ENCODE results near the gene FRG2. TPM values are rescaled to one million over a fixed set of nuclear protein-coding genes. Genes with fewer than 3 reads are reported as not detected.
"Not testable (repeated sequence)": the region's sequence is repeated elsewhere in the genome, so short reads cannot be mapped to it uniquely, and the experiment has no call there.

FRG2 gene
- total RNA-seq, 4 donors from 2014 or later = not detected

DNA sequence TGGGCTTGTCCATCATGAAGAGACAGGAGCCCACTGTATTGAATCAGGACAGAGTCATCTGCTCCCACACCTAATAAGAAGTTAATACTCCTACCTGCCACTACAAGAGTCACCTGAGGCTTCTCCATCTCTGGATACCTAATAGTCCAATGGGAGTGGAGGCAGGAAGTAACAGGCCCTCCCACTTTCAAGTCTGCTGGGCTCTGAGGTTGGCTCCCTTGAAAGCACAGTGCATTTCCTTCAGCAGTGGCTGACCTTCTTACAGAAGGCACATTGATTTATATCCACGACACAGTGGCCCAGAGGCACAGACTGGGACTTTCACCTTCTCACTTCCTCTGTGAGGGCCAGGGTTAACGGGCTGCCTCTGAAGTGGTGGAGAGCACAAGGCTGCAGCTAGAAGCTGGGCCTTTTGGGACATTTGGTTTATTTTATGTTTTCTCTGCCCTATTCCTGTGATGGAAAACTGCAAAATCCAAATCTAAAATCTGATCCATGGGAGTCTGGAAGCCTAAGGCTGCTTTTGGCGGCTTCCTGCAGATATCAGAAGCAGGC lies 38.1 kb downstream of the FRG2 start:
- no peaks in the 10 kb centered on the region for H3K4me1 ChIP-seq
- H3K9me3 ChIP-seq = no peaks in the 10 kb centered on the region
- TF ChIP-seq EP300 (IDR thresholded peaks at IDR 0.05) (no peak), POLR2AphosphoS5 (IDR thresholded peaks at IDR 0.05) (no peak), POLR2A (IDR thresholded peaks at IDR 0.05) (no peak)
- TF ChIP-seq, protein P1, sequence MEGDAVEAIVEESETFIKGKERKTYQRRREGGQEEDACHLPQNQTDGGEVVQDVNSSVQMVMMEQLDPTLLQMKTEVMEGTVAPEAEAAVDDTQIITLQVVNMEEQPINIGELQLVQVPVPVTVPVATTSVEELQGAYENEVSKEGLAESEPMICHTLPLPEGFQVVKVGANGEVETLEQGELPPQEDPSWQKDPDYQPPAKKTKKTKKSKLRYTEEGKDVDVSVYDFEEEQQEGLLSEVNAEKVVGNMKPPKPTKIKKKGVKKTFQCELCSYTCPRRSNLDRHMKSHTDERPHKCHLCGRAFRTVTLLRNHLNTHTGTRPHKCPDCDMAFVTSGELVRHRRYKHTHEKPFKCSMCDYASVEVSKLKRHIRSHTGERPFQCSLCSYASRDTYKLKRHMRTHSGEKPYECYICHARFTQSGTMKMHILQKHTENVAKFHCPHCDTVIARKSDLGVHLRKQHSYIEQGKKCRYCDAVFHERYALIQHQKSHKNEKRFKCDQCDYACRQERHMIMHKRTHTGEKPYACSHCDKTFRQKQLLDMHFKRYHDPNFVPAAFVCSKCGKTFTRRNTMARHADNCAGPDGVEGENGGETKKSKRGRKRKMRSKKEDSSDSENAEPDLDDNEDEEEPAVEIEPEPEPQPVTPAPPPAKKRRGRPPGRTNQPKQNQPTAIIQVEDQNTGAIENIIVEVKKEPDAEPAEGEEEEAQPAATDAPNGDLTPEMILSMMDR (IDR thresholded peaks at IDR 0.05) = no peak
- no peak overlapping the region for H3K27ac ChIP-seq
- no peak overlapping the region for H3K4me3 ChIP-seq
- WGBS = 47% methylated on average over 3 of the region's 3 CpGs
- H3K36me3 ChIP-seq = no peaks in the 10 kb centered on the region
- no peaks in the 10 kb centered on the region for H3K27me3 ChIP-seq
- no peak for DNase-seq (ENCODE audit: low spot score in 2 of 2)

DNA sequence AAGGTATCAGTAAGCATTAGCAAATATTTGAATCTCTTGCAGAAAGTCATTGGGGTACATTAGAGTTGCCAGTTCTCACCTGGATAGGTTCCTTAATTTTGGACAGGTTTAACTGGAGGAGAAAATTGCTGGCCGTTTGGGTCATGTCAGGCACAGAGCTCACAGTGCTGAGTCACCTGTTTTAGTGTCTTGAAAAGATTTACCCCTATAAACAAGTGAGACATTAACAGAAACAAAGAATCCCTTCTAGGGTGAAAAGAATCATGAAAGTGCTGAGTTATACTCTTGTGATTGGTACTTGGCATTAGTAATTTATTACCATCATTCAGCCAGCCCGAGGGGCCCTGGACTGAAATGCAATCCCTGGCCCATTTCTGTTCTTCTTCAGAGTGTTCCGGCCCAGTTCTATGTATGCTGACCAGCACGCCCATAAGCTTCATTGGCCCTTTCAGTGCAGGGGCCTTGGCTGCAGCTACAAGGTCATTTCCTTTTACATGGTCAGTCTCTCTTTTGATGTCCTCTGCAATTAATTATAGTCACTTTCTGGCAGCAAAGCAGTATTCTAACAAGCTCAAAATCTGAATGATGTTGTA lies 41.3 kb downstream of the FRG2 start:
- not testable (repeated sequence) for H3K27ac ChIP-seq; H3K4me1 ChIP-seq; H3K9me3 ChIP-seq; H3K27me3 ChIP-seq; DNase-seq (ENCODE audit: low spot score in 2 of 2); H3K36me3 ChIP-seq; H3K4me3 ChIP-seq
- WGBS = 52% methylated on average over 4 of the region's 4 CpGs

DNA sequence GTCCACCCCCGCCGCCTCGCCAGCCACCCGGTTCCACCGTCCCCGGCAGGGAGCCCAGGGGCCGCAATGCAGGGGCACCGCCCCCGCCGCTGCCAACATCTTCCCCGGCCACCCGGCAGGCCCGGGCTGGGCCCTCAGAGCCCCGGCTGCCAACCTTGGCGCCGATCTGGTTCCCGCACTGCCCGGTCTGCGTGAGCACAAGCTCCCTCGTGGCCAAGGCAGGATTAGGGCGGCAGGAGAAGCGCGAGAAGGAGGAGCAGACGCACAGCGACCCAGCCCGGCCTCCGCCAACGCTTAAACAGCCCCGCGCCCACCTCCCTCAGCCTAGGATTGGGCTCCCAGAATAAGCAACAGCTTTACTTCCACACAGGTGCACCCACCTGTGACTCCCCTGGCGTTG lies 42.4 kb downstream of the FRG2 start:
- not testable (repeated sequence) for H3K36me3 ChIP-seq

DNA sequence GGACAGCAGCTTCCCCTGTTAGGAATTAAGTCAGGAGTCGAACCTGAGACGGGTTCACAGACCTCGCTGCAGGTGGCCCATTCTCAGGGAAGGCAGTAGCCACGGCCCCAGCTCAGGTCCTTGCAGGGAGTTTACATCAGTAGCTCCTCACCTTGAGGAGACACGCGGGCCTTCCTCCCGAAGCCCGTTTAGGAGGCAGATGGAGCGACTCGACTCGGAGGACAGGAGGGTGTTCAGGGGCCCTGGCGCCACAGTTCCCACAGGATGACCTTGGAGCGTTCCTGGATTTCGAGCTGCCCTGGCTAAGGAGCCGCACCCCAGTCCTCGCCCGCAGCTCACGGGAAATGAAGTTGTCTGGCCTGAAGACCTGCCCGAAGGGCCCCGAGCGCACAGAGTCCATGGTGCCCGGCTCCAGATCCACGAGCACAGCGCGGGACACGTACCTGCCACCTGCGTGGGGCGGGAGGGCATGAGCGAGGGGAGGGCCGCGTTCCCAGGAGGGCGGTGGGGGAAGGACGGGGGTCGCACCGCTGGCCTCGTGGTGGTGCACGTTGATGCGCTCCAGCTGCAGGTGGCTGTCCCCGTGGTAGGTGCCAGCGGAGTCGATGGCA lies 43.0 kb downstream of the FRG2 start:
- DNase-seq (ENCODE audit: low spot score in 2 of 2); H3K27ac ChIP-seq; H3K36me3 ChIP-seq; H3K27me3 ChIP-seq; H3K4me1 ChIP-seq; H3K9me3 ChIP-seq; H3K4me3 ChIP-seq: not testable (repeated sequence)
- 93% methylated on average over 17 of the region's 41 CpGs for WGBS

More for the DNA sequence above, 42.4 kb downstream of the FRG2 start:
- not testable (repeated sequence) for H3K27ac ChIP-seq; H3K4me1 ChIP-seq; H3K9me3 ChIP-seq; H3K27me3 ChIP-seq; H3K4me3 ChIP-seq; DNase-seq (ENCODE audit: low spot score in 2 of 2)
- WGBS = 77% methylated on average over 10 of the region's 31 CpGs

DNA sequence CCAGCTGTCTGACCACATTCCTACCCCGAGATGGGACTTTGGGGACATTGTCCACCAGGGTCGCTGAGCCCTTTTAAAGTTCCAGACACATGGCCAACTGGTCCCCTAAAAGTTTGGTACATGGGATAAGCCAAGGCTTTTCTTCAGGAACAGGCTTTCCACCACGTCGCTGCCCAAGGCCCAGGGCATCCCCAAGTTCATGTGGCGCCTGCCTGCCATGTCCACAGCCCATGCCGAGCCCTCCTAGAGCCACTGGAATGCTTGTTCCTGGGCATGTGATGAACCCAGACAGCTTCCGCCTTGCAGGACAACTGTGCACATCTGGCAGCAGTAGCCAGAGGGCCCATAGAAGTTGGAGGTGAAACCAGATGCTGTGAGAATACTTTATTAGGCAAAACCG lies 45.1 kb downstream of the FRG2 start:
- no peak for TF ChIP-seq POLR2A (IDR thresholded peaks at IDR 0.05)
- no peak for TF ChIP-seq EP300 (IDR thresholded peaks at IDR 0.05)
- TF ChIP-seq, protein P1 (IDR thresholded peaks at IDR 0.05) = no peak
- no peak for TF ChIP-seq POLR2AphosphoS5 (IDR thresholded peaks at IDR 0.05)

DNA sequence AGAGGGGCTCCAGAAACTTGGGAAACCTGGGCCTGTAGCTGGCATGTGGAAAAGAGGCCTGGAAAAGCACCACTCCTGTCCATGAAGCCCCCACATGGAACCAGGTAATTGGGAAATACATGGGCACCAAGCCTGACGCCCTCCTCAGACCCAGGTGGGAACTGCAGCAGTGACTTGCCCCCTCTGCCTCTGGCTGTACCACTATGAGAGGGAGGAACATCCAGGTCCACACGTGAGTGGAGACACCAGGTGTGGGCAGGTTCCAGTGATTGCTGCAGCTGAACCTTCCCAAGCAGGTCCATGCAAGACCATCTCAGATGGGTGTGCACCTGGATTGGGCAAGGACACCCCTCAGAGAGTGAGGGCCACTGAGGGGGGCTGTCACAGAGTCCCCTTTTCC lies 46.8 kb downstream of the FRG2 start:
- not testable (repeated sequence) for H3K27me3 ChIP-seq; H3K4me3 ChIP-seq; H3K4me1 ChIP-seq; H3K36me3 ChIP-seq; H3K9me3 ChIP-seq; DNase-seq (ENCODE audit: low spot score in 2 of 2); H3K27ac ChIP-seq
- WGBS = 63% methylated on average over 1 of the region's 2 CpGs

More for the DNA sequence above, 45.1 kb downstream of the FRG2 start:
- Histone ChIP-seq H3K4me3 (no peak overlapping the region), H3K27me3 (no peaks in the 10 kb centered on the region), H3K27ac (no peak overlapping the region), H3K36me3 (no peaks in the 10 kb centered on the region), H3K9me3 (no peaks in the 10 kb centered on the region), H3K4me1 (no peaks in the 10 kb centered on the region)
- WGBS = 82% methylated on average over 2 of the region's 8 CpGs
- DNase-seq (ENCODE audit: low spot score in 2 of 2) = no peak

DNA sequence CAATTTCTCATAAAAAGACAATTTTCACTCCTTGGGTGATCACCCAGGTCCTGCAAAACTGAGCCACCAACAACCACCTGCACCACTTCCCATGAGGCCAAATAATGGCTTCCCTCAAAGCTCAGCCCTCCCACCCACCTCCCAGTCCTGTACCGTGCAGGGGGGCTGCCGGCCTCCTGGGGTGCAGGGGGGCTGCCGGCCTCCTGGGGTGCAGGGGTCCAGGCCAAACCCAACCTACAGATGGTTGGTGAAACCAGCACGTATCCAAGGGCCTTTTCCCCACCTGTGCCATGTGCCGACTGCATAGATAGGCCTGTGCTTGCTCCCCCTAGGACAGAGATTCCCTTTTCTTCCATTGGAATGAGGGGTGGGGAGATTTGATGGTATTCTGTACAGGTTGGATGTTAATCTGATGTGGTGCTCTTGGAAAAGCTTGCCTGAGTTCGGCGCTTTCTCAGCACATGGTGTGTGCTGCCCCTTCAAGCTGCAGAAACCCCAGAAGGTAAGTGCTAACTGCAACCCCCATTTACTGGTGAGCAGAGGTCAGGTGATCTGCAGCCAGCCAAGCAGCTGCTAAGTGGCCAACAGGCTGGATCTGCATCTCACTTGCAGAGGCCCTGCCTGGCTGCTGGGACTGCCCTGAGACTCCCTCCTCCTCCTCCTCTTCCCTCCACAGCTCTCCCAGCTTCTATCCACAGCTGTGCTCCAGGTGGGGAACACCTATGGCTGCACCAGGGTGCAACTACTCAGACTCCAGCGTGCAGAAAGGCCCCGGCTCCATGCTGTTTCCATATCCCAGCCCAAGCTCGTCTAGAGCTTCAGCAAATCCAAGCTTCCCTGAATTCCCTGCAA lies 47.6 kb downstream of the FRG2 start:
- Histone ChIP-seq H3K4me3 (no peak overlapping the region), H3K4me1 (no peaks in the 10 kb centered on the region), H3K9me3 (no peaks in the 10 kb centered on the region), H3K36me3 (no peaks in the 10 kb centered on the region), H3K27me3 (no peaks in the 10 kb centered on the region), H3K27ac (no peak overlapping the region)
- 60% methylated on average over 9 of the region's 10 CpGs for WGBS
- DNase-seq (ENCODE audit: low spot score in 2 of 2) = no peak
- TF ChIP-seq POLR2A (IDR thresholded peaks at IDR 0.05) (no peak), POLR2AphosphoS5 (IDR thresholded peaks at IDR 0.05) (no peak), EP300 (IDR thresholded peaks at IDR 0.05) (no peak)
- TF ChIP-seq, protein P1 (IDR thresholded peaks at IDR 0.05) = no peak

Measured in suprapubic skin (tissue), 4 donors.